ENCODE results near the gene NPPA.
"Not testable (repeated sequence)": the region's sequence is repeated elsewhere in the genome, so short reads cannot be mapped to it uniquely, and the experiment has no call there.

DNA sequence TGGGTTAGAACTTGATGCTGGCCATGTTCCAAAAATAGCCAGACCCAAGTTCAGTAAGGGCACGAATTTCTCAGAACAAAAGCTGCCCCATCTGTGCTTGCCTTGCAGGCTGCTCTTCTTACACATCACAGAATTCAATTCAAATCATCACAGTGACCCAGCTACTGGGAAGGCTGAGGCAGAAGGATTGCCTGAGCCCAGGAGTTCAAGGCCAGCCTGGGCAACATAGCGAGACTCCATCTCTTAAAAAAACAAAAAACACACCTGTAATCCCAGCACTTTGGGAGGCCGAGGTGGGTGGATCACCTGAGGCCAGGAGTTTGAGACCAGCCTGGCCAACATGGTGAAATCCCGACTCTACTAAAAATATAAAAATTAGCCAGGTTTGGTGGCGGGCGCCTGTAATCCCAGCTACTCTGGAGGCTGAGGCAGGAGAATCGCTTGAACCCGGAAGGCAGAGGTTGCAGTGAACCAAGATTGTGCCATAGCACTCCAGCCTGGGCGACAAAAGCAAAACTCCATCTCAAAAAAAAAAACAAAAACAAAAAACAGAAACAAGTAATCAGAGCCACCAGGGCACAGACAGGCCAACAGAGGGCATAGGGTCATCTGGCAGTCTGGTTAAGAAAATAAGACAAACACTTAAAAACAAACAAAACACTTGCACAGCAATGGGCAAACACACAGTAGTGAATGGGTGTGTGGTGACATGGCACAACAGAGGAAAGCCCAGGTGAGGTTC, 43.5 kb downstream of the NPPA start:
- TF ChIP-seq CTCF (IDR thresholded peaks at IDR 0.05 in 2 of 3, conservative IDR thresholded peaks at IDR 0.05 in 1 of 3; ENCODE audit: insufficient read depth in 2 of 3, low read depth in 1 of 3, low read length in 3 of 3); SMC3 (conservative IDR thresholded peaks at IDR 0.05; ENCODE audit: insufficient read depth, low read depth, low read length); GMEB1 (CRISPR knock-in tag; IDR thresholded peaks at IDR 0.05); MEIS2 (IDR thresholded peaks at IDR 0.05; ENCODE audit: partially characterized antibody); SLC30A9 (CRISPR knock-in tag; IDR thresholded peaks at IDR 0.05); ZNF77 (CRISPR knock-in tag; IDR thresholded peaks at IDR 0.05); ZZZ3 (IDR thresholded peaks at IDR 0.05); ZNF224 (CRISPR knock-in tag; IDR thresholded peaks at IDR 0.05); ID3 (CRISPR knock-in tag; IDR thresholded peaks at IDR 0.05); ID3 (tag; IDR thresholded peaks at IDR 0.05); CBFA2T3 (IDR thresholded peaks at IDR 0.05): not testable (repeated sequence)
- TF ChIP-seq ARHGAP35 (IDR thresholded peaks at IDR 0.05; ENCODE audit: partially characterized antibody), result peak; percentile 2

All from K562 (cell line).